Measurements from ENCODE around the gene MADD. TPM values are rescaled to one million over a fixed set of nuclear protein-coding genes. Genes with fewer than 3 reads are reported as not detected.

The MADD gene
- total RNA-seq, 1 experiment from 2014 or later: 42.9 TPM

- no peaks in the 10 kb centered on the region for H3K4me1 Mint-ChIP-seq (ENCODE audit: low read depth, unreplicated experiment)
- H3K27me3 Mint-ChIP-seq (ENCODE audit: unreplicated experiment): no peaks in the 10 kb centered on the region
- no peak overlapping the region for H3K27ac Mint-ChIP-seq (ENCODE audit: unreplicated experiment)
- BruUV-seq (replicated peaks): no TSS peak
- TF ChIP-seq CTCF (IDR thresholded peaks at IDR 0.05; ENCODE audit: unreplicated experiment): no peak
- no peak for DNase-seq
- CTCF ChIA-PET: interaction anchor here (2.1 to 2.5 kb wide), 2 partner anchors 10 to 68 kb away, joined by 8 to 10 read pairs; partner anchors contain the start of gene NR1H3
- peaks cover 14% of the 10 kb centered on the region for H3K36me3 Mint-ChIP-seq (ENCODE audit: insufficient read depth, unreplicated experiment)
- intact Hi-C loops (cut with micrococcal nuclease; ENCODE audit: unreplicated experiment): no loop called here
- no peak overlapping the region for H3K4me3 Mint-ChIP-seq (ENCODE audit: low read depth, unreplicated experiment)
- no peaks in the 10 kb centered on the region for H3K9me3 Mint-ChIP-seq (ENCODE audit: low read depth, unreplicated experiment)
These were observed 22.4 kb upstream of the MADD start for GRCh38 chr11:47247502-47247901.

- H3K9me3 Mint-ChIP-seq (ENCODE audit: low read depth, unreplicated experiment): no peaks in the 10 kb centered on the region
- BruUV-seq (replicated peaks): TSS peak; percentile 68
- intact Hi-C loops (cut with micrococcal nuclease; ENCODE audit: unreplicated experiment): no loop called here
- H3K27me3 Mint-ChIP-seq (ENCODE audit: unreplicated experiment): no peaks in the 10 kb centered on the region
- CTCF ChIA-PET: interaction anchor here (1.0 to 2.5 kb wide), 6 partner anchors 9 to 69 kb away, joined by 3 to 10 read pairs (median 6); partner anchors contain the start of gene NR1H3
- peak overlapping the region; percentile 98 for H3K4me3 Mint-ChIP-seq (ENCODE audit: low read depth, unreplicated experiment)
- DNase-seq: no peak
- H3K36me3 Mint-ChIP-seq (ENCODE audit: insufficient read depth, unreplicated experiment): peaks cover 14% of the 10 kb centered on the region
- peak overlapping the region; percentile 98 for H3K27ac Mint-ChIP-seq (ENCODE audit: unreplicated experiment)
- TF ChIP-seq CTCF (IDR thresholded peaks at IDR 0.05; ENCODE audit: unreplicated experiment): no peak
- H3K4me1 Mint-ChIP-seq (ENCODE audit: low read depth, unreplicated experiment): no peaks in the 10 kb centered on the region
These were observed 21.6 kb upstream of the MADD start for GRCh38 chr11:47248304-47248663.

- BruUV-seq (replicated peaks): TSS peak; percentile 56
- H3K4me3 Mint-ChIP-seq (ENCODE audit: low read depth, unreplicated experiment): peak within 1 kb of the TSS; percentile 98
- no peaks in the 10 kb centered on the region for H3K27me3 Mint-ChIP-seq (ENCODE audit: unreplicated experiment)
- H3K36me3 Mint-ChIP-seq (ENCODE audit: insufficient read depth, unreplicated experiment): peaks cover 14% of the 10 kb centered on the region
- intact Hi-C loops (cut with micrococcal nuclease; ENCODE audit: unreplicated experiment): no loop called here
- no peaks in the 10 kb centered on the region for H3K4me1 Mint-ChIP-seq (ENCODE audit: low read depth, unreplicated experiment)
- H3K27ac Mint-ChIP-seq (ENCODE audit: unreplicated experiment): peak within 1 kb of the TSS; percentile 98
- H3K9me3 Mint-ChIP-seq (ENCODE audit: low read depth, unreplicated experiment): no peaks in the 10 kb centered on the region
- no peak for TF ChIP-seq CTCF (IDR thresholded peaks at IDR 0.05; ENCODE audit: unreplicated experiment)
- CTCF ChIA-PET: interaction anchor here (1.0 to 2.5 kb wide), 6 partner anchors 9 to 69 kb away, joined by 3 to 10 read pairs (median 6); partner anchors contain the start of gene NR1H3
- peak; percentile 88 for DNase-seq
These were observed 21.1 kb upstream of the MADD start, which contains the start of gene ACP2 for GRCh38 chr11:47248664-47249377. ACP2 (minus strand) TSS chr11:47248814; CDS start chr11:47248789, 25 bp downstream.

- peaks cover 14% of the 10 kb centered on the region for H3K36me3 Mint-ChIP-seq (ENCODE audit: insufficient read depth, unreplicated experiment)
- H3K4me3 Mint-ChIP-seq (ENCODE audit: low read depth, unreplicated experiment): peak overlapping the region; percentile 98
- CTCF ChIA-PET: interaction anchor here (1.0 to 2.1 kb wide), 4 partner anchors 10 to 70 kb away, joined by 3 to 10 read pairs (median 6); no protein-coding TSS in a partner anchor
- no peaks in the 10 kb centered on the region for H3K27me3 Mint-ChIP-seq (ENCODE audit: unreplicated experiment)
- H3K4me1 Mint-ChIP-seq (ENCODE audit: low read depth, unreplicated experiment): peaks cover 1% of the 10 kb centered on the region
- H3K9me3 Mint-ChIP-seq (ENCODE audit: low read depth, unreplicated experiment): no peaks in the 10 kb centered on the region
- DNase-seq: no peak
- intact Hi-C loops (cut with micrococcal nuclease; ENCODE audit: unreplicated experiment): no loop called here
- peak overlapping the region; percentile 98 for H3K27ac Mint-ChIP-seq (ENCODE audit: unreplicated experiment)
- BruUV-seq (replicated peaks): no TSS peak
- no peak for TF ChIP-seq CTCF (IDR thresholded peaks at IDR 0.05; ENCODE audit: unreplicated experiment)
These were observed 20.6 kb upstream of the MADD start for GRCh38 chr11:47249378-47249715.

Data from Calu3 (cell line).